GM21360 (cell line): ENCODE measurements around the gene BICC1.

ENCODE experiments used
- ATAC-seq: cut with Tn5 transposase; IDR thresholded peaks from one replicate; pipeline ENCODE4 v1.9.1; 2021; ENCODE audit warnings: mild to moderate bottlenecking, moderate library complexity; ENCODE audit not compliant: unreplicated experiment

The BICC1 gene

DNA sequence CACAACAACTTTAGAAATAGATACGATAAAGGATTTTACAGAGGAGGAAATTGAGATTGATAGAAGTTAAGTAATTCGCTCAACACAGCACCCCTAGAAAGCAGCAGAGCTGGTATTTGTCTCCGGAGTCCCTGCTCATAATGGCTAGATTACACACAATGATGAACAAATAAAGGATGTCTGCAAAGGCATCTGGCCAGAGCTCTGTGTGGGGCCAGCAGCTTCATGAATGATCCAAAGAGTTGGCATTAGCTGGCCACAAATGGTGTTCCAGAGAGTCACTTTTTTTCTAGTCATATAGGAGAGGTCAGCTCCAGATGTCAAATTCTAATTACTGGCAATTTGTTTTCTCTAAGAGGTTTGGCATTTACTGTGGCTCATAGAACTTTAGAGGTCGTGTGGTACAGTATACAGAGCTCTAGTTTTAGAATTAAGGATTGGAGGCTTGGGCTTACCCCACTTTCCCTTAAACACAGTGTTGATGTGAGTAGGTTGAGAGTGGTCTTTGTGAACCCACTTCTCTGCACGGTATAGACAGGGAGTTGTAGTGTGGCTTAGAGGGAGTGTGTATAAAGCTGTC lies 186.2 kb downstream of the BICC1 start:
- no peak for ATAC-seq

DNA sequence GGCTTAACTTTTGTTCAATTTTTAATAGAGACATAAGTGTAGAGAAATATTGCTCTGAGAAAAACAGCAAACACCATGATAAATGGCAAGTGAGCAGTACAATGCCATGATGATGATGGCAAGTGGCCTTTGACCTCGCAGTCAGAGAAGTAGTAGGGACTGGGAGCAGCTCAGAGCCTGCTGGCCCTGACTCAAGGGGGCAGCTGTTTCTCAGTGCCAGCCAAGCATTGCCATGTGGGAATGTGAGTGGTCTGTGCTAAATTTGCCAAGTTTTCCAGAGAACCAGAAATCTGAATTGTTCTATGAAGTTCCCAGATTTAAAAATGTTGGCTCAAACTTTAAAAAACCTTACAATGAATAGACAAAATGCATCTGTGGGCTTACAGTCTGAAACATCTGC lies 187.9 kb downstream of the BICC1 start:
- ATAC-seq: no peak

DNA sequence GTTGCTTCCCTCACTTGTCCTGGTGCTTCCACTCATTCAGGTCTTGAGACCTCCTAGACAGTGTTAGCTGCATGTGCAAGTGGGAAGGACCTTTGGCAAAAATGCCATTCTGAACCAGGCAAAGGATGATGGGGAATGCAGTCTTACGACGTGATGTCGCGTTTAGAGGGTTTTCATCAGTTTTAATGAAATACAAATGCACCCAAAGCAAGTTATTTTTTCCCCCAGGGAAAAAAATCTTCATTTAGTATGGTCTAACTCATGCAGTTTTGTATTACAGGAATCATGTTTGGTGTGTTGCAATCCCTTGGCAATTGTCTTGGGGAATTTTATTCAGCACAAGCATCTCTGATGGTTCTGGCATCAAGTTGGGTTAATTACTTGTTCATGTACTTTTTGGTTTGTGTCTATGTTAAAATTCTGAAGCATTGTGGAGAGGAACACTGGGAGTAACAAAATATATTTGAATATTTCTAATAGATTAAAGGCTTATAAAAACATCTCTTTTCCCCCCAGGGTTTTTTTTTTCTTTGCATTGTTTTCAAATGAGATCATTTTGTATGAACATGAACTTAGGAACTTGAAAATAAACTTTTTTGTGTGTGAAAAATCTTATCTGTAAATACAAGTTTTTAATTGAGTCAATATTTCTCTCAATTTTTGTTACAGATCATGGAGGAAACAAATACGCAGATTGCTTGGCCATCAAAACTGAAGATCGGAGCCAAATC lies 188.9 kb downstream of the BICC1 start:
- ATAC-seq: no peak

DNA sequence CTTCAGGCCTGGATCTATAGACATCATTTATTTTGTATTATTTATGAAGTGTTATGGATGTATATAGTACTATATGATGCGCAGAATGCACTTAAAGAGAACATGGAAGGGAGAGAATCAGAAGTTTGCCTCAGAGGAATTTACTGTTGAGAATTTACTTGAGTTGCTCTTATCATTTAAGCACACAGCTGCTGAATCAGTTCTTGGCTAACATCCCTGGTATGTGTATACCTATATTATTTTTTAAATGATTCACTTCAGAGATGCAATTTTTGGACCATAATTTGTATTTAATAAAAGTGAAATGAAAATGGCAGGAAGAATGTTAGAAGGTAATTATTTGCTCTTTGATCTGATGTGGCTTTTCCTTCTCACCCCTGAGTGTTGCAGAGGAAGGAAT lies 191.6 kb downstream of the BICC1 start:
- ATAC-seq: no peak

DNA sequence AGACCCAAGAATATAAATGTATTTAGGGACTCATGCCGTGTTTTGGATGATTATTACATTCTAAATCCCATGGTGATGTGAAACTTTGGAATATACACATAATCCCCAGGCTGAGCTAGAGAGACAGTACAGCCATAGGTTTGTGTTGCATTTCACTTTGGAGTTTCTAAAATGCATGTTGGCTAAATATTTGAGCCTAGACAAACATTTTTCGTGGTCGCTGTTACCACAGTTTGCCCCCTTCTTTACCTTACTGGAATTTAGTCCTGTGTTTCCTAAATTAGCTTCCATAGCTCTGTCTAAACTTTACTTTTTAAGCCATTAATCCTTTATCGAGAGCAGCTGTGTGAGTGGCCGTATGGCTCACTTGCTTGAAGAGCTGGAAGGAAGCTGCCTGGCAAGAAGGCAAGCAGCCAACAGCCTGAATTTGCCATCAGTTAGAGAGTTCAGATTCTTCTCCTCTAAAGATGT lies 192.0 kb downstream of the BICC1 start:
- ATAC-seq: no peak

DNA sequence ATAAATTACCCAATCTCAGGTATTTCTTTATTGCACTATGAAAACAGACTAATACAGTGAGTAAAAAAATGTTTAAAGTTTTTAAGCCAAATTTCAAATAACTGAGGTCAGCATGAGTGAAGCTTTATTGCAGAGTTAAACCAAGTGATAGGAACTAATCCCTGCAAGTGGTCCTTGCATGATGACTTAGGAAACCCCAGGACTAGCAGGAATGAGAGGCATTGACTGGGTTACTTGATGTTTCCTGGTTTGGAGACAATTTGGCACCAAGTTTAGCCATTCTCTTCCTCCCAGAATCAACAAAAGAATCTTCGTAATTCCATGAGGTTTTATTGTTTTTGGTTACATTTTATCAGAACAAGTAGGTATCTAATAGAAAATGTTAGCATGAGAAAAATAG lies 194.2 kb downstream of the BICC1 start:
- ATAC-seq: no peak

DNA sequence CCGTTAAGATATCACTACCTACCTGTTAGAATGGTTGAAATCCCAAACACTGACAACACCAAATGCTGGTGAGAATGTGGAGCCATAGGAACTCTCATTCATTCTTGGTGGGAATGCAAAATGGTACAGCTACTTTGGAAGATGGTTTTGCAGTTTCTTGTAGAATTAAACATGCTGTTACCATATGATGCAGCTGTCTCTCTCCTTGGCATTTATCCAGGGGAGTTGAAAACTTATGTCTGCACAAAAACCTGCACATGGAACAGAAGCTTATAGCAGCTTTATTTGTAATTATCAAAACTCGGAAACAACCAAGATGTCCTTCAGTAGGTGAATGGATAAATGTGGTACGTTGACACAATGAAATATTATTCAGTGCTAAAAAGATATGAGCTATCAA lies 199.5 kb downstream of the BICC1 start:
- ATAC-seq: no peak

DNA sequence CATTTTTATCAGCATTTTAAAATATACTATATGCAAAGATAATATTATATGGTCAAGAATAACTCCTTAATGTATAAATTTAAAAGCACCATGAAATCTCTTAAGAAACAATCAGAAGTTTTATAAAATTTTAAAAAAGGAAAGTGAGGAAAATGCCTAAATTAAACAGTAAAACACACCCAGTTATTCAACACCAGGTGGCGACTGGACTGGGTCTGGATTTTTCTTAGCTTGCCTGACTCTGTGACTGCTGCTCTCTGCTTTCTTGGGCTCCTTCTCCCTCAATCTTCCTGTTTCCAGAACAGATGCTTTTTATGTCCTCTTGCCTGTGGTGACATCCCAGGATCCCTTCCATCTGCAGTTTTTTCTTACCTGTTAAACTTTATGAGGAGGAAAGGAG lies 200.3 kb downstream of the BICC1 start:
- no peak for ATAC-seq

DNA sequence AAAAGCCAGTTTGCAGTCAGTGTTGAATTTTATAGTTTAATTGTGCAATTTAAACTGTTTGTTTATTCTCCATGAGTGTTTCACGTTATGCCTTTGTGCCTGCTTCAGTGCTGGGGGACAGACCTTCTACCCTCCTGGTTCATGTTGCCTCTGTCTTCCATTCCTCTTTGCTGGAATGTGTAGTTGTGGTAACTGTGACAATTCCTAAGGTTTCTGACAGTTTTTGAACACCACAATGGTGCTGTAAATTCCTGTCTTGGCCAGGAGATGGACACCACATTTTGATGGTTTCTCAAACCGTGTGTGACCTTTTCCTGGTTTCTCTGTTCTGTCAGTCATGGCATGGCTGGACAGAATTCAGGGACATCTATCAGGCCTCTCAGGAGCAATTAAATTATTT lies 201.7 kb downstream of the BICC1 start:
- no peak for ATAC-seq

DNA sequence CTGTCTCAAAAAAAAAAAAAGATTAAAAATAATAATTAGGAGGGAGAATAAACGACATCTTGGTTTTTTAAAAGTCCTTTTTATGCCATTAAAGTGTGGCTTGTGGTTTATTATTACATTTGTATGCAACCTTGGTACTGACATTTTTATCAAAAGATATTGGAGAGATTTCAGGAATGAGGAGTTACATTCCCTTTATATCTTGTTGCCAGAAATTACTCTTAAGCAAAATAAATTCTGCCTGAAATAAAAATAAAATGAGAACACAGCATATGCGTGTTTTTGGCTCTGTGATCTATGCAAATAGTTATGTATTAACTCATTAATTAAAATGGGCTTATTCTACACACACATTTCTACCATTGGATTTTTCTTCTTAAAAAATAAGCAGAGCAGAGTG lies 202.4 kb downstream of the BICC1 start:
- no peak for ATAC-seq

DNA sequence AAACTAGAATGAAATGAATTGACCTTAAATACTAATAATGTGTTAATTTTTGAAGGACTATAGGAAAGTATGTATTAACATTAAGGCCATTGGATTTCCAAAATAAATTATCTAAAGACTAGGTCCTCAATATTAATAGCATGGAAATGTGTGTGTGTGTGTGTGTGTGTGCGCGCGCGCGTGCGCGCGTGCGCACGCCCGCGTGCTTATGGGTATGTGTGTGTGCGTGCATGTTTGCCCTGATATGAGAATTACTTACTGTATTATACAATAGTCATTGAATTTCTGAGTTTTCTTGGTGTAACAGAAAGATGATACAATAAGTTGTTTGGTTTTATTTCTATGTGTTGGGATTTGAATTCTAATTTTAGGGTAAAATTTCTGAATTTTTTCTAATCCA lies 205.9 kb downstream of the BICC1 start:
- ATAC-seq: no peak

DNA sequence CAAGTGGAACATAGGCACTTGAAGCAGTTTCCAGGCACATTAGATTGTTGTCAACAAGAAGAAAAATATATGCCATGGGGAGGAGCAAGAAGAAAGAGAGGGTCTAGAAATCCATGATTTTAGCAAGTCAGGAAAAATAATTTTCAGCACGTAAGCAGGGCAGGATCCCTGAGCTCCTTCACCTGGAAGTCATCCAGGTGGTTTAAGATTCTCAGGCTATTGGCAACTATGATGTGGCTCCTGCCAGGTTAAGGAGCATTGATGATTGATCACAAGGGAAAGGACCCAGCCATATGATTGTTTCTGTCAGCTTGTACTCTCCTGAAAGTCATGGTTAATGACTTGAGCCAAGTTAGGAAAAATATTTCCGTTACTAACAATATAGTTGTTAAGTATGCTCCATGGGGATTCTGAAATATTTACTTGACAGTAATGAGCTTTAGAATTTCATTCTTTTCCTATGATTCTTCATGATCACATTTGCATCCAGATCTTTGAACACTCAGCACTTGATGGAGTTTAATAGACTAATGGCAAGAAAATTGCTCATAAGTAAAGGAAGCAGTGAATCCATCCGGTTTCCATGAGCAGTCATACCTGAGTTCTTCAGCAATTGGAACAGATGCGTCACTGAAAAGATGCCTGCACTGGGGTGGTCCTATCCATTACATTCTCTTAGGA lies 209.1 kb downstream of the BICC1 start:
- no peak for ATAC-seq

DNA sequence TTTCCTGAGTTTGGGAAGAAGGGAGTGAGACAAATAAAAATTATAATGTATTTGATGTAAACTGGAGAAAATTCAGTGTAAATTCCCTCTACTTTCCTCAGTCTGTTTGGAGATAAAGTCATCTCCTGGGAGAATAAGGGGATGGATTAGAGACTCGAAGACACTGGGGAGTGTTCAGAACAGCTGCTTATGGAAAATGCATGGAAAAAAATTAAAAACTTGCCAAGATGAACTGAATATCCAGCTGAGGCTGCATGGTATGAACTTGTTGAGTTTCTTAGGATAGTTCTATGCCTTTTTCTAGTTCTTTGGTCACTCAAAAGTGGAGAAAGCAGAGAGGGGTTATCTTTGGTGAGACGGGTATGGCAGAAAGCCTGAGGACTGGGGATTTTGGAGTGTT lies 210.5 kb downstream of the BICC1 start:
- no peak for ATAC-seq

DNA sequence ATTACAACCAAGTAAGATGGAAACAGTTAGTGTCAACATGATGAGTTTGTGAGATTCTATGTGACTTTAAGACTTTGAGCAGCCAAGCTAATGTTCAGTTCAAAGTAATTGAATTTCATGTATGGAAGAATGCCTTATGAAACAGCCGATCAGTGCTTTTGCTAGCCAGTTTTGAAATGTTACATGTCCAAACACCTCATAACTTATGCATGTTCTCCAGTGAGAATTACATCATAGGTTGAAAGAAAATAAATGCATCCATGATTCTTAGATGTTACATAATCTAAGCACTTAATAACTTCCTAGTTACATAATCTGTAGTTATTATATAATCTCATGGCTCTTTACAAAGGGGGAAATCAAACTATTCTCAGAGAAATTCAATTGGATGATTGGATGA lies 211.3 kb downstream of the BICC1 start:
- no peak for ATAC-seq

DNA sequence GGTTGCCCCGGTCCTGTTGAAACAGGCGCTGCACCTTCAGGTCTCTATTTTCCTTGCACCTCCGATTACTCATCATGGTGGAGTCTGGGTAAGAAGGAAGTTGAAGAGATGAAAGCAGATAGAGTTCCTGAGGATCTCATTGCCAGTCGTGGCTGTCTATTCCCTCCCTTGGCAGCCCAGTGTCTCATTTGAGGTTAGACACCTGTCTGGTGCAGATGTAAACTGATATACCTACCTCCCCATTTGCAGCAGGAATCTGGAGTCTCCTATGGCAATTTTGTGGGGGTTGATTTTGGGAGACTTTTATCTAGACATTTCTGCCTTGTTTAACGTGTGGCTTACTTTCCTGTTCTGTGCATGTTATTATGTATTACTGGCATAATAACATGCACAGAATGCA lies 212.1 kb downstream of the BICC1 start:
- ATAC-seq: no peak

DNA sequence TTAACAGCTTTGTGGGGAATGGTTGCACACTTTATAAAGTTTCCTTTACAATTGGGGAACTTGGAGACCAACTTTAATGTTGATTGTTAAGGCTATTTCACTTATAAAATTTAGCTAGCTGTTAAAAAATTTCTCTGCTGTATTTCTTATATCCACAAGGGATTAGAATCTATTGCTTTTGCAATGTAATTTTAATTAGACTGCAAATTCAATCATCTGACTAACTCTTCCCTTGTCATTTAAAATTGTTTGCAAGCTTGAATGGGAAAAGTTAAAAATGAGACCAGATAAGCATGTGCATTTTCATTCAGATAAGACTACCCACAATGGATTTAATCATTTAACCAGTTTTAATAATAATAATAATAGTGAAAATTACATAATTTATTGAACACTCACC lies 213.2 kb downstream of the BICC1 start:
- ATAC-seq: no peak

DNA sequence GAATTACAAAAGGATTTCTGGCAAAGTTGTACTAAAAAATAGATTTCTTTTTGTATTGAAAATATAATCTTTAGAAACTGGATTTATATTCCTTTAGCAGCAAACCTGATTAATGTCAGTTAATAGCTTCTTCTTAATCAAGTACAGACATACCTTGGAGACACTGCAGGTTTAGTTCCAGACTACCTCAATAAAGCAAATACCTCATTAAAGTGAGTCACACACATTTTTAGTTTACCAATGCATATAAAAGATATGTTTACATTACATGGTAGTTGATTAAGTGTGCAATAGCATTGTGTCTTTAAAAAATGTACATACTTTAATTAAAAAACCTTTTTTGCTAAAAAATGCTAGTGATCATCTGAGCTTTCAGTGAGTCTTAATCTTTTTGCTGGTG lies 215.0 kb downstream of the BICC1 start:
- no peak for ATAC-seq

DNA sequence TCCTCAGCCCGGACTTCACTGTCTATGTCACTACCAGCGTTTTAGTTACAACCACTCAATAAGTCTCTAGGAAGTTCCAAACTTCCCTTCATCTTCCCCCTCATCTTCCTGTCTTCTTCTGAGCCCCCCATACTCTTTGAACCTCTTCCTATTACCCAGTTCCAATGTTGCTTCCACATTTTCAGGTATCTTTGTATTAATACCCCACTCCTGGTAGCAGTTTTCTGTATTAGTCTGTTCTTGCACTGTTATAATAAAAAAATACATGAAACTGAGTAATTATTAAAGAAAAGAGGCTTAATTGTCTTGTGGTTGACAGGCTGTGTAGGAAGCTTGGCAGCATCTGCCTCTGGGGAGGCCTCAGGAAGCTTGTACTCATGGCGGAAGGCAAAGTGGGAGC lies 218.6 kb downstream of the BICC1 start:
- ATAC-seq: no peak

DNA sequence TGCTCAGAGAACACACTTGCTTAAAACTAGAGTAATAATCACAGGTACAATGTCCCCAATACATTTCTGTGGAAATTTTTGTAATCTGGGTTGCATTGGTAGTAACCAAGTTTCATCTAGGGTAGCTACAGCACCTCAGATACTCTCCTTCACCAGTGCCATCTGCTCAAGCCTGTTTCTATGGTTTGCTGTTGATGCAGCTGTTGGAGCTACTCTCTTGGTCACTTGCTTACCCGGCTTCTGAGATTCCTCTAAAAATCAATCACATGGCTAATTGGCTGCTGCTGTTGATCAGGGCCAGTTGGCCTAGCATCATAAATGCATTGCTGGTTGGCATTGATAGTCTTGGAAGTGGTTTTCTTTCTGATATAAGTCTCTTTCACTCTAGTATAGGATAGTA lies 220.8 kb downstream of the BICC1 start:
- no peak for ATAC-seq

DNA sequence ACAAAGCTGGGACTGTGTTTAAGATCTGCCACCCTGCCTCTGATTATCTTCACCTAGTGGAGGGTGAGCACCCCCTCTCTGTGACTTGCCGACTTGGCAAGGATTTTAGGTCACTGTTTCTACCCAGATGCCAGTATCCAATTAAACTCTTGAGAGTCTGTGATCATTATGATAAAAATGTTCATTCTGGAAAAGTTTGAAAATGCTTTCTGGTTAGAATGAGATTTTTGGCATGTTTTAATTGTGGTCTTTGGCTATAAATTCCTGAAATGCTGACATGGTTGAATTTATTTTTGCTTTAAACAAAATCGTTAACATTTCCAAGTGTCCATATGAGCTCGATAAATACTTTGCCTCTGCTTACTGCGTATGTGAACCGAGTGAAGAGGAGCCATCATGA lies 221.4 kb downstream of the BICC1 start:
- ATAC-seq: no peak

DNA sequence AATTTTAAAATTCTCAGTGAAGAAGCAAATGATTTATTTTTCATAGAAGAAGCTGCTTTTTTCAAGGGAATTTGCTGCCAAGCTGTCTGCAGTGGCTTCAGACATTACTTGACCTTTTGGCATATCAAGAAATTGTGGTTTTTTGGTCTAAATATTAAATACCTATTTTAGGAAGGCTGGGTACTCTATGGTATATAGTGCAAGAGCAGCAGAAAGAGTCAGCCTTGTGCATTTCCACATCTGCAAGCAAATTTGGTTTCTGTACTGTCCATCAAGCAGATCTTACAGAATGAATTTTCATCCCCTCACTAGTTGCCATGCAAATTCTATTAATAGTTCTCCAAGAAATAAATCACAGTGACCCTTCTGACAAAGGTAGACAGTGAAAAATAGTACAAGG lies 222.0 kb downstream of the BICC1 start:
- ATAC-seq: no peak

DNA sequence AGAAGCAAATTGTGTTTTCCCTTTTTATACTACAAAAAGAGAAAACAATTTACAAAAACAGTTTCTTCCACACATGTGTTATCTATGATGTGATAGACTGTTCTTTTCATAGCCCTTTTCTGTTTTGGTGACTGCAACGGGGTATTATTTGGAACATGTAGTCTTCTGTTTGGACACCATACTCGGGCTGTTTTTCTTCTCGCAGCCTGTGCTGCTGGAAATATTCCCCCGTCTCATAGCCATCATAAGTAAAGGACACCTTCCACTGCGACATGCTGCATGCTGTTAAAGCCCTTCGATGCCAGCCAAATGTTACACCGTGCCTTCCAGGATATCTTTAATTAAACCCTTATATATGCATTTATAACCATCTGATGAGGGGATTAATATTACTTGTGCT lies 222.4 kb downstream of the BICC1 start:
- no peak for ATAC-seq
